K562 (cell line): ENCODE measurements around the gene UBE3D. TPM values are rescaled to one million over a fixed set of nuclear protein-coding genes. Genes with fewer than 3 reads are reported as not detected.

Experiments
- ATAC-seq: fragments of 200-7000 bp; cut with Tn5 transposase; 3 replicates; pipeline ENCODE4 v1.9.1; 2020; ENCODE audit warnings: moderate library complexity
- BruUV-seq: library from RNA; stranded (reverse); fragments of 400-500 nt; replicated peaks from 2 replicates; lab custom pipeline; 2021; lab: Mats Ljungman, UMichigan
- CTCF ChIA-PET: fragments of 300-600 bp; formaldehyde crosslinking; extraction: SDS; loops from one replicate; lab custom pipeline; 2021; ENCODE audit warnings: low intra/inter-chr PET ratio; lab: Yijun Ruan, JAX
- POLR2A ChIA-PET: fragments of 300-600, 350-650 bp; sonication (Branson Sonifier 250); formaldehyde crosslinking; extraction: SDS; loops from one replicate; lab custom pipeline; 2021; ENCODE audit warnings: antibody characterized with exemption, inconsistent platforms; lab: Yijun Ruan, JAX
- DNase-seq, 4 experiments: peaks; one replicate each; pipeline versions ENCODE4 v3.0.0 to v3.0.0-alpha.2; 2011 to 2018; ENCODE audit warnings: low spot score in 3 of 4, mixed read lengths in 3 of 4; ENCODE audit errors: extremely low read depth in 1 of 4
- FAIRE-seq: peaks from 2 replicates; lab custom pipeline; 2011; peaks lifted over from hg19 to GRCh38; lab: Jason Lieb, UNC
- H2AFZ ChIP-seq: 2 replicates; pipeline ENCODE4 v1.6.0; 2011; ENCODE audit warnings: low read depth, low read length, control low read depth, inconsistent platforms
- H3K27ac ChIP-seq: fragments of 200-600 bp; 3 replicates; pipeline ENCODE4 v1.8.0; 2011; ENCODE audit warnings: low read depth, mild to moderate bottlenecking, control low read depth, inconsistent platforms, low read length, moderate library complexity, mixed read lengths; ENCODE audit errors: extremely low read depth
- H3K27me3 ChIP-seq, 2 experiments: fragments of 300-600 bp in 1 of 2; 2 replicates in 1 of 2; 3 replicates in 1 of 2; pipeline versions ENCODE4 v1.6.0 to v1.8.0; 2011; ENCODE audit warnings: inconsistent platforms in 2 of 2, low read length in 2 of 2, mild to moderate bottlenecking in 1 of 2, mixed read lengths in 1 of 2, moderate library complexity in 1 of 2; ENCODE audit not compliant: control insufficient read depth in 2 of 2, insufficient read depth in 2 of 2
- H3K36me3 ChIP-seq: fragments of 300-600 bp; 3 replicates; pipeline ENCODE4 v1.8.0; 2011; ENCODE audit warnings: mild to moderate bottlenecking, low read length, inconsistent platforms; ENCODE audit not compliant: control insufficient read depth, insufficient read depth
- H3K4me1 ChIP-seq, 2 experiments: fragments of 200-600 bp in 1 of 2; replicated peaks in 1 of 2; 2 replicates in 1 of 2; 3 replicates in 1 of 2; pipeline versions ENCODE4 v1.5.1 to v1.8.0; 2011; ENCODE audit warnings: inconsistent platforms in 2 of 2, low read length in 2 of 2, mild to moderate bottlenecking in 1 of 2, mixed read lengths in 1 of 2, moderate library complexity in 1 of 2; ENCODE audit not compliant: control insufficient read depth in 2 of 2, insufficient read depth in 2 of 2
- H3K4me2 ChIP-seq: 2 replicates; pipeline ENCODE4 v1.6.1; 2011; ENCODE audit warnings: low read length, control low read depth, inconsistent platforms, mixed read lengths; ENCODE audit not compliant: insufficient read depth
- H3K4me3 ChIP-seq: fragments of 200-600 bp; sonication (generic), shearing (Covaris generic); 2 replicates; pipeline ENCODE4 v1.5.1; 2016; ENCODE audit warnings: control low read depth, inconsistent platforms
- H3K79me2 ChIP-seq: fragments of 200-600 bp; 3 replicates; pipeline ENCODE4 v1.8.0; 2011; ENCODE audit warnings: low read length, inconsistent platforms; ENCODE audit not compliant: control insufficient read depth, insufficient read depth
- H3K9ac ChIP-seq, 2 experiments: 2 replicates each; pipeline versions ENCODE4 v1.6.0 to v1.6.1; 2011; ENCODE audit warnings: low read depth in 2 of 2, low read length in 2 of 2, control low read depth in 1 of 2, inconsistent platforms in 1 of 2, mild to moderate bottlenecking in 1 of 2, mixed read lengths in 1 of 2; ENCODE audit not compliant: insufficient read depth in 1 of 2
- H3K9me1 ChIP-seq: one replicate; pipeline ENCODE4 v1.6.0; 2011; ENCODE audit warnings: inconsistent platforms, mild to moderate bottlenecking, low read length, moderate library complexity; ENCODE audit not compliant: control insufficient read depth, insufficient read depth
- H3K9me3 ChIP-seq: replicated peaks from 2 replicates; pipeline ENCODE4 v1.5.1; 2011; ENCODE audit warnings: low read depth, low read length, inconsistent platforms; ENCODE audit not compliant: control insufficient read depth, insufficient read depth
- H4K20me1 ChIP-seq: replicated peaks from 2 replicates; pipeline ENCODE4 v1.6.1; 2011; ENCODE audit warnings: low read length, inconsistent platforms, mixed read lengths; ENCODE audit not compliant: control insufficient read depth, insufficient read depth
- JUND ChIP-seq, 2 experiments: IDR thresholded peaks; 2 replicates in 1 of 2; 3 replicates in 1 of 2; pipeline ENCODE4 v1.6.1; 2011; ENCODE audit warnings: borderline replicate concordance in 2 of 2, low read depth in 2 of 2, low read length in 2 of 2, improper control_type of control experiment in 1 of 2, missing biosample characterization in 1 of 2, missing genetic modification characterization in 1 of 2, missing genetic modification reagents in 1 of 2
- NR4A1 ChIP-seq, 2 experiments: fragments of 250-450 bp in 1 of 2; fragments of 450-650 bp in 1 of 2; sonication (Bioruptor Pico) in 1 of 2; IDR thresholded peaks; 2 replicates each; pipeline versions ENCODE4 v1.4.0 to v1.6.1; 2016 to 2020; ENCODE audit warnings: mild to moderate bottlenecking in 2 of 2, missing compliant biosample characterization in 1 of 2, missing genetic modification characterization in 1 of 2, moderate library complexity in 1 of 2
- POLR2A ChIP-seq: fragments of 450-650 bp; conservative IDR thresholded peaks from 2 replicates; pipeline ENCODE4 v1.6.1; 2016
- RAD51 ChIP-seq: fragments of 450-650 bp; IDR thresholded peaks from 2 replicates; pipeline ENCODE4 v1.7.1; 2016; ENCODE audit warnings: low read depth, mild to moderate bottlenecking, borderline replicate concordance
- STAG1 ChIP-seq: sonication (generic); formaldehyde crosslinking; IDR thresholded peaks from 2 replicates; pipeline ENCODE4 v1.5.0; 2020; ENCODE audit warnings: missing genetic modification reagents, borderline replicate concordance
- WGBS: fragments of 100-300 bp; shearing (Covaris generic); methylation state at CpG from one replicate; pipeline ENCODE4 v1.1.6; 2016; ENCODE audit warnings: low coverage, mixed read lengths; ENCODE audit not compliant: insufficient coverage; ENCODE audit errors: missing lambda C conversion rate; 5-methylcytosine and 5-hydroxymethylcytosine counted together
- in situ Hi-C: fragments of 300-500 bp; cut with MboI; formaldehyde crosslinking; loops from 4 replicates; pipeline ENCODE4 v1.15.0; 2018; ENCODE audit warnings: inconsistent platforms, mixed read lengths
- intact Hi-C: fragments of 100-400 bp; cut with micrococcal nuclease; formaldehyde crosslinking; loops from 2 replicates; pipeline ENCODE4 v1.14.2; 2022
- polyA plus RNA-seq, 8 experiments: library from polyadenylated mRNA; depleted of rRNA in 4 of 8; stranded (reverse) in 5 of 8; unstranded in 3 of 8; fragments of >200 nt; fragmentation: Nextera tagmentation in 2 of 8; fragmentation: Illumina TruSeq in 1 of 8; extraction: Ambion mirVana in 2 of 8; extraction: Trizol in 1 of 8; gene quantifications; 2 replicates each; pipeline versions ENCODE4 v1.2.1 to v1.2.3, GENCODE V29; 2011 to 2014; ENCODE audit warnings: inconsistent platforms in 1 of 8, missing spikeins in 1 of 8
- total RNA-seq, 7 experiments: library from RNA; depleted of rRNA in 6 of 7; stranded (reverse); fragments of >200 nt in 6 of 7; fragmentation: Illumina TruSeq in 2 of 7; extraction: Trizol in 2 of 7; gene quantifications; 2 replicates each; pipeline versions ENCODE4 v1.2.1 to v1.2.3, GENCODE V29; 2011 to 2021; ENCODE audit warnings: low replicate concordance in 1 of 7
- TF ChIP-seq, protein P1 (sequence below): fragments of 450-650 bp; IDR thresholded peaks from 2 replicates; pipeline ENCODE4 v1.6.1; 2016; ENCODE audit warnings: mild to moderate bottlenecking, moderate library complexity

UBE3D gene
- total and polyA plus RNA-seq, 9 of the 15 experiments (the other 6 are each of a cell fraction or from before 2014, with no cell fraction given) = 9.4 to 17.6 (median 11.9) TPM

DNA sequence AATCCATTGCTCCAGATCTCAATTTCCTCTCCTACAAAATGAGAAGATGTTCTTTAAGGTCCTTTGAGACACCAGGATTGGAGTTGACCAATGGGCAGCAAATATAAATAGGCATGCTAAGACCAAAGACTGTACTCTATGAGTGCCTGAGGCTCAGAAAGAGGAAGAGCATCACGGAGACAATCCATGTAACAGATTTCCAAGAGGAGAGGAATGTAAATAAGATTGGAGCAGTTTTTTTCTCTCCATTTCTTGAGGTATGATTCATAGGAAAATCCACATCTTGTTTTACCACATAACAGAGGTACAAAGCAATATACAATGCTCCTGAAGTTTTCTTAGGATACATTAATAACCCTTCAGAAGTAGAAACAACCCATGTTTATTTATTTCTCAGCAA, 109.8 kb downstream of the UBE3D start:
- FAIRE-seq (no peak), ATAC-seq (no peak), DNase-seq (no peak)
- no TSS peak for BruUV-seq
- ChIA-PET POLR2A (no interaction called here), CTCF (no interaction called here)
- Histone ChIP-seq H3K27me3 (no peaks in the 10 kb centered on the region), H4K20me1 (no peaks in the 10 kb centered on the region), H2AFZ (no peak overlapping the region), H3K4me2 (no peak overlapping the region), H3K36me3 (peaks cover 7% of the 10 kb centered on the region; the same call in 1 of the 3 replicates), H3K4me1 (peaks cover 0 to 3% of the 10 kb centered on the region in 2 experiments; a peak in 1 of 5 replicates), H3K9me3 (no peaks in the 10 kb centered on the region), H3K79me2 (no peaks in the 10 kb centered on the region), H3K9me1 (no peaks in the 10 kb centered on the region), H3K27ac (no peak overlapping the region), H3K9ac (no peak overlapping the region), H3K4me3 (no peak overlapping the region)
- intact Hi-C loops = no loop called here
- 50% methylated on average over 1 of the region's 1 CpG for WGBS
- in situ Hi-C loops = no loop called here
- no peak for TF ChIP-seq RAD51
- no peak for TF ChIP-seq NR4A1 (CRISPR knock-in tag; IDR thresholded peaks at IDR 0.05)
- TF ChIP-seq NR4A1 (tag; IDR thresholded peaks at IDR 0.05) = no peak
- TF ChIP-seq, protein P1, sequence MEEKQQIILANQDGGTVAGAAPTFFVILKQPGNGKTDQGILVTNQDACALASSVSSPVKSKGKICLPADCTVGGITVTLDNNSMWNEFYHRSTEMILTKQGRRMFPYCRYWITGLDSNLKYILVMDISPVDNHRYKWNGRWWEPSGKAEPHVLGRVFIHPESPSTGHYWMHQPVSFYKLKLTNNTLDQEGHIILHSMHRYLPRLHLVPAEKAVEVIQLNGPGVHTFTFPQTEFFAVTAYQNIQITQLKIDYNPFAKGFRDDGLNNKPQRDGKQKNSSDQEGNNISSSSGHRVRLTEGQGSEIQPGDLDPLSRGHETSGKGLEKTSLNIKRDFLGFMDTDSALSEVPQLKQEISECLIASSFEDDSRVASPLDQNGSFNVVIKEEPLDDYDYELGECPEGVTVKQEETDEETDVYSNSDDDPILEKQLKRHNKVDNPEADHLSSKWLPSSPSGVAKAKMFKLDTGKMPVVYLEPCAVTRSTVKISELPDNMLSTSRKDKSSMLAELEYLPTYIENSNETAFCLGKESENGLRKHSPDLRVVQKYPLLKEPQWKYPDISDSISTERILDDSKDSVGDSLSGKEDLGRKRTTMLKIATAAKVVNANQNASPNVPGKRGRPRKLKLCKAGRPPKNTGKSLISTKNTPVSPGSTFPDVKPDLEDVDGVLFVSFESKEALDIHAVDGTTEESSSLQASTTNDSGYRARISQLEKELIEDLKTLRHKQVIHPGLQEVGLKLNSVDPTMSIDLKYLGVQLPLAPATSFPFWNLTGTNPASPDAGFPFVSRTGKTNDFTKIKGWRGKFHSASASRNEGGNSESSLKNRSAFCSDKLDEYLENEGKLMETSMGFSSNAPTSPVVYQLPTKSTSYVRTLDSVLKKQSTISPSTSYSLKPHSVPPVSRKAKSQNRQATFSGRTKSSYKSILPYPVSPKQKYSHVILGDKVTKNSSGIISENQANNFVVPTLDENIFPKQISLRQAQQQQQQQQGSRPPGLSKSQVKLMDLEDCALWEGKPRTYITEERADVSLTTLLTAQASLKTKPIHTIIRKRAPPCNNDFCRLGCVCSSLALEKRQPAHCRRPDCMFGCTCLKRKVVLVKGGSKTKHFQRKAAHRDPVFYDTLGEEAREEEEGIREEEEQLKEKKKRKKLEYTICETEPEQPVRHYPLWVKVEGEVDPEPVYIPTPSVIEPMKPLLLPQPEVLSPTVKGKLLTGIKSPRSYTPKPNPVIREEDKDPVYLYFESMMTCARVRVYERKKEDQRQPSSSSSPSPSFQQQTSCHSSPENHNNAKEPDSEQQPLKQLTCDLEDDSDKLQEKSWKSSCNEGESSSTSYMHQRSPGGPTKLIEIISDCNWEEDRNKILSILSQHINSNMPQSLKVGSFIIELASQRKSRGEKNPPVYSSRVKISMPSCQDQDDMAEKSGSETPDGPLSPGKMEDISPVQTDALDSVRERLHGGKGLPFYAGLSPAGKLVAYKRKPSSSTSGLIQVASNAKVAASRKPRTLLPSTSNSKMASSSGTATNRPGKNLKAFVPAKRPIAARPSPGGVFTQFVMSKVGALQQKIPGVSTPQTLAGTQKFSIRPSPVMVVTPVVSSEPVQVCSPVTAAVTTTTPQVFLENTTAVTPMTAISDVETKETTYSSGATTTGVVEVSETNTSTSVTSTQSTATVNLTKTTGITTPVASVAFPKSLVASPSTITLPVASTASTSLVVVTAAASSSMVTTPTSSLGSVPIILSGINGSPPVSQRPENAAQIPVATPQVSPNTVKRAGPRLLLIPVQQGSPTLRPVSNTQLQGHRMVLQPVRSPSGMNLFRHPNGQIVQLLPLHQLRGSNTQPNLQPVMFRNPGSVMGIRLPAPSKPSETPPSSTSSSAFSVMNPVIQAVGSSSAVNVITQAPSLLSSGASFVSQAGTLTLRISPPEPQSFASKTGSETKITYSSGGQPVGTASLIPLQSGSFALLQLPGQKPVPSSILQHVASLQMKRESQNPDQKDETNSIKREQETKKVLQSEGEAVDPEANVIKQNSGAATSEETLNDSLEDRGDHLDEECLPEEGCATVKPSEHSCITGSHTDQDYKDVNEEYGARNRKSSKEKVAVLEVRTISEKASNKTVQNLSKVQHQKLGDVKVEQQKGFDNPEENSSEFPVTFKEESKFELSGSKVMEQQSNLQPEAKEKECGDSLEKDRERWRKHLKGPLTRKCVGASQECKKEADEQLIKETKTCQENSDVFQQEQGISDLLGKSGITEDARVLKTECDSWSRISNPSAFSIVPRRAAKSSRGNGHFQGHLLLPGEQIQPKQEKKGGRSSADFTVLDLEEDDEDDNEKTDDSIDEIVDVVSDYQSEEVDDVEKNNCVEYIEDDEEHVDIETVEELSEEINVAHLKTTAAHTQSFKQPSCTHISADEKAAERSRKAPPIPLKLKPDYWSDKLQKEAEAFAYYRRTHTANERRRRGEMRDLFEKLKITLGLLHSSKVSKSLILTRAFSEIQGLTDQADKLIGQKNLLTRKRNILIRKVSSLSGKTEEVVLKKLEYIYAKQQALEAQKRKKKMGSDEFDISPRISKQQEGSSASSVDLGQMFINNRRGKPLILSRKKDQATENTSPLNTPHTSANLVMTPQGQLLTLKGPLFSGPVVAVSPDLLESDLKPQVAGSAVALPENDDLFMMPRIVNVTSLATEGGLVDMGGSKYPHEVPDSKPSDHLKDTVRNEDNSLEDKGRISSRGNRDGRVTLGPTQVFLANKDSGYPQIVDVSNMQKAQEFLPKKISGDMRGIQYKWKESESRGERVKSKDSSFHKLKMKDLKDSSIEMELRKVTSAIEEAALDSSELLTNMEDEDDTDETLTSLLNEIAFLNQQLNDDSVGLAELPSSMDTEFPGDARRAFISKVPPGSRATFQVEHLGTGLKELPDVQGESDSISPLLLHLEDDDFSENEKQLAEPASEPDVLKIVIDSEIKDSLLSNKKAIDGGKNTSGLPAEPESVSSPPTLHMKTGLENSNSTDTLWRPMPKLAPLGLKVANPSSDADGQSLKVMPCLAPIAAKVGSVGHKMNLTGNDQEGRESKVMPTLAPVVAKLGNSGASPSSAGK = no peak
- TF ChIP-seq POLR2A = no peak
- no peak for TF ChIP-seq STAG1 (CRISPR knock-in tag)
- TF ChIP-seq JUND (IDR thresholded peaks at IDR 0.05; ENCODE audit: borderline replicate concordance, low read depth, low read length) = no peak
- no peak for TF ChIP-seq JUND (tag; IDR thresholded peaks at IDR 0.05; ENCODE audit: borderline replicate concordance, low read depth, low read length)
